ENCODE results near the gene HOXC6.
"Not testable (repeated sequence)": the region's sequence is repeated elsewhere in the genome, so short reads cannot be mapped to it uniquely, and the experiment has no call there.

Gene HOXC6

GRCh38 chr12:54058128-54058768, 30.0 kb downstream of the HOXC6 start:
- DNase-seq, result no peak

DNA sequence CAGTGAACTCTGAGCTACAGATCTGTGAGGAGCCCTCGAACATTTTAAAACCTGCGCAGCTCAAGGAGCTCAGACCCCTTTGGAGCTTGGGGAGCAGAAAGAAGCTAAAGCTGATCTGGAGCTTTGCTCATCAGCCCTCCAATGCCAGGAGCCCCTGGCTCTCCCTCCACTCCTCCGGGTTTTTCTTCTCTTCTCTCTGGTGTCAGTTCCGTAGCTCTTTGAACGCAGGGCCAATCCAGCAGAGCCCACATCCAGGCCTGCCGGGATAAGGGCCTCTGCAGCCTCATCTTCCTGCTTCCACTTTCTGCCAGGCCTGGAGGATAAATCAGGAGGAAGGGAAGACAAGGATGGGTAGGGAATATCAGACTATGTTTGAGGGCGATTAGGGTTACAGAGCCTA, 31.4 kb downstream of the HOXC6 start:
- DNase-seq, result no peak

GRCh38 chr12:54060174-54060974, 32.1 kb downstream of the HOXC6 start:
- DNase-seq, result no peak

DNA sequence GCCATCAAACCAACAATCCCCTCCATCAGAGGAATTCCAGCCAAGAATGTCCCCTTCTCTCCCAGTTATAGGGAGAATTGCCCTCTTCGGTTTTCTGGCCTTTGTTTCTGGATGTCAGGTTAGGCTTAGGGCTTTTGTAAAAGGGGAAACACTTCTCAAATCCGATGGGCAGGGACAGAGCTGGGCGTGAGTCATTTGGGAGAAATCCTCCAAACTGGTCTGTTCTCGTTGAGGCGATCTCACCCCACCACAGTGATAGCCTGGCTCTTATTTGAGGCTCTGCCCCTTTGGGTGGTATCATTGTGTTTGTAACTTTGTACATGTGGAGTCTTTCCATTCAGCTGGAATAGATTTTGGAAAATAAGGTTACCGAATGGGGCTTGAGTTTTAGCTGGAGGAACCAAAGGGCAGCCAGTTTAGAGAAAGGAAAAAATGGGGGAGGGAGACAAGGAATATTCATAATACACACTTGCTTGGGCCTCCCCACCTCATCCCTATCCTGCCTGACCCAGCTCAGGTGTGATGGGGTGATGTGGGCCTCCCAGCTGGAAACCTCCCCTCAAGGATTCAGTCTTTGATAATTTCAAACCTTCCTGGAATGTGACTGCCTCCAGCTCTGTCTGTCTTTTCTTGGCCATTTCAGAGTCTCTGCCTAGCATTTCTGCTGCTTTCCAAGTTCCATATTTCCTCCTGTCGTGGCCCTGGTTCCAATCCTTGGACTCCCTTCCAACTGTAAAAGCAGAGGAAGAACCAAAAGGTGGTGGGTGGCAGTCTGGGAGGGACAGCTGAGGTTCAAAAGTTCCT, 32.9 kb downstream of the HOXC6 start:
- no peak for DNase-seq

GRCh38 chr12:54065677-54066076, 37.4 kb downstream of the HOXC6 start:
- DNase-seq, result no peak

- no peak for DNase-seq
Measured at GRCh38 chr12:54066408-54066807, 38.2 kb downstream of the HOXC6 start.

DNA sequence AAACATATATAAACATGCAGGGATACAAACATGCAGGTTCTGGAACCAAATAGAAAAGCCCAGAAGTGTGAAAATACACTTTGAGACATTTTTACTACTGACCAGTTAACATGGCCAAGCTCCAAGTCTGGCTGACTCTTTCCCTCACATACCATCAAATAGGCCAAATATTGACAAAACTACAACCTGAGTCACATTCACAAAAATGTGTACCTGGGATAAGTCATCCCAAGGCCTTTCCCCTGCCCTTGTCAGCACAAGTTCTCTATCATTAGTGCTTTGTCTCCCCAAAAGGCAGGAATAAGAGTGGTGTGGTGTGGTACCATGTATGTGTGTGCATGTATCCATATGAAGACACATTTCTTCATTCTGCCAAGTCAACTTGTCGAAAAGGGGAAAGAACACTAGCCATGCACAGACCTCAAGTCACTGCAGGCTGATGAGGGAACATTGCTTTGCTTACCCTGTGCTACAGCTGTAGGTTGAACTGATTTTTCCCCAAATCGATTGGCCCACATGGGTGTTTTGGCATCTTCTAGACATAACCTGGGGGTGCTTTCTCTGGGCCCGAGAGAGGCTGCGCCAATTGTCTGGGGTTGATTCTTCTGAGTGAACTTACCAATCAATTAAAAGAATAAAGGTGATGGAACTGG, 40.3 kb downstream of the HOXC6 start:
- DNase-seq, result no peak

DNA sequence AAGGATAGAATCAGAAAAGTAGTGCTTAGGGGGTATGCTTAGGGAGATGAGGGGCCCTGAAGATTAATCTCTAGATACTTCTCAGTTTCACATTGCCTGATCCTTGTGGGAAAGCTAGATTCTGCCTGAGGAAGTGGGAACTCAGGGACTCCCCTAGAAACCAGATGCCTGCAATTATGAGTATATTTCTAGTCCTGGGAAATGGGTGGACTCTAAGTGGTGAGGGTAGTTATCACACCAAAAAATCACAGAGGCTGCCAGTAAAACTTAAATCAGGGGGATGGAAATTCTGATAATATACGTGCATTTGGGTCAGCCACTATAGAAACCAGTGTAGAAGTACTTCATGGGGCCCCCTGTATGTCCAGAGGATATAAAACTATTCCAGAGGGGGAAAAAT, 43.7 kb downstream of the HOXC6 start:
- no peak for DNase-seq

GRCh38 chr12:54074308-54074707, 46.1 kb downstream of the HOXC6 start:
- no peak for DNase-seq

GRCh38 chr12:54075409-54075808, 47.2 kb downstream of the HOXC6 start:
- DNase-seq, result no peak

DNA sequence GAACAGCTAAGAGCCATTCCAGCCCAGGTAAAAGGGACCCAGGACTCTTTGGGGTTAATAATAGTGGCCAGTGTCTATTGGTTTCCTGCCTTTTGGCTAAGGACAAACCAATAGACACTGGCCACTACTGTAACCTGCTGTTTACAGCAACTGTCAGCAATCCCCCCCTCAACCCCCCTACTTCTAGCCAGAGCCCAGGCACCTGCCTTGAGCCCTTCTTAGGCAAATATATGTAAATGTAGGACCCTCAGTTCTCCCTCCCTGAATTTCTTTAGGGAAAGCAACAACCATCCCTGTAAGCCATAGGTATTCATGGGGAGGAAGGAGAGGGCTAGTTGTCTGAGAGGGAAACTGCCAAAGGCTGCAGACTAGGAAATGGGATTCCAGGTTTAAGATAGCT, 47.7 kb downstream of the HOXC6 start:
- no peak for DNase-seq

DNA sequence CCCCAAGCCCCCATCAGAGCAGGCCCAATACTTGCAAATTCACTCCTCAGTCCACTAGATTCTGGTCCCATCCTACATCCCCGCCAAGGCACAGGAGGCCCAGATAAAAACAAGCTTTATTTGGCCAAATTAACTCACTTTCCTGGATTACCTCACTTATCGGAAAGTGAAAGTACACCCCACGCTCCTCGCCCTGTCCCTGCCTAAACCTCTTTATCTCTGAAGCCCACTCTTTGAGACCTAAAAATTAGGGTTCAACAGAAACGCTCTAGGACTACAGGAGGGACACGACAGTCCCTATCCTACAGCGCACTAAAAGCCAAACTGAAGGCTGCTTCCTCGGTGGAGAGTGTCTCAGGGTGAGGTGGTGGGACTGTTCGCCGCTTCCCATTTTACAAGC, 49.6 kb downstream of the HOXC6 start:
- DNase-seq, result not testable (repeated sequence)

DNA sequence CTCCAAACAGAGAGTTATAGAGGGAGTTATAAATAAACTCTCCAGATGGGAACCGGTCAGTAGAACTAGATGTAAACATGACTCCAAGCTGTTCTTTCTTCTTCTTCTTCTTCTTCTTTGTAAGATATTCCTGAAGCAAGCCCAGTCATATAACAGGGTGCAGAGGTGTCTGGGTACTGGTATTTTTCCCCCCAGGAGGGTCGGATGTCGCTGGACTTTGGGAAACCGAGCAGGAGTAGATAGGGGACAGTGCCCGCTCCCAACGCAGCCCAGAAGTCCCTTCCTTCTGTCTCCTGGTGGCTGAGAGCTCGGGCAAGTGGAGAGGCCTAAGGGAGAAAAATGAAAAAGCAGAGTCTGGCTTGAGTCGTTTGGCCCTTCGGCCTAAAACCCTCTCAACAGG, 50.9 kb downstream of the HOXC6 start:
- not testable (repeated sequence) for DNase-seq
